K562 (cell line): Measurements from ENCODE around the gene DAB1. TPM values are rescaled to one million over a fixed set of nuclear protein-coding genes. Genes with fewer than 3 reads are reported as not detected.

Experiments
- ATAC-seq: fragments of 200-7000 bp; cut with Tn5 transposase; 3 replicates; pipeline ENCODE4 v1.9.1; 2020; ENCODE audit warnings: moderate library complexity
- BruUV-seq: library from RNA; stranded (reverse); fragments of 400-500 nt; replicated peaks from 2 replicates; lab custom pipeline; 2021; lab: Mats Ljungman, UMichigan
- CTCF ChIA-PET: fragments of 300-600 bp; formaldehyde crosslinking; extraction: SDS; loops from one replicate; lab custom pipeline; 2021; ENCODE audit warnings: low intra/inter-chr PET ratio; lab: Yijun Ruan, JAX
- POLR2A ChIA-PET: fragments of 300-600, 350-650 bp; sonication (Branson Sonifier 250); formaldehyde crosslinking; extraction: SDS; loops from one replicate; lab custom pipeline; 2021; ENCODE audit warnings: antibody characterized with exemption, inconsistent platforms; lab: Yijun Ruan, JAX
- DNase-seq, 4 experiments: peaks; one replicate each; pipeline versions ENCODE4 v3.0.0 to v3.0.0-alpha.2; 2011 to 2018; ENCODE audit warnings: low spot score in 3 of 4, mixed read lengths in 3 of 4; ENCODE audit errors: extremely low read depth in 1 of 4
- FAIRE-seq: peaks from 2 replicates; lab custom pipeline; 2011; peaks lifted over from hg19 to GRCh38; lab: Jason Lieb, UNC
- H2AFZ ChIP-seq: 2 replicates; pipeline ENCODE4 v1.6.0; 2011; ENCODE audit warnings: low read depth, low read length, control low read depth, inconsistent platforms
- H3K27ac ChIP-seq: fragments of 200-600 bp; 3 replicates; pipeline ENCODE4 v1.8.0; 2011; ENCODE audit warnings: low read depth, mild to moderate bottlenecking, control low read depth, inconsistent platforms, low read length, moderate library complexity, mixed read lengths; ENCODE audit errors: extremely low read depth
- H3K27me3 ChIP-seq, 2 experiments: fragments of 300-600 bp in 1 of 2; 2 replicates in 1 of 2; 3 replicates in 1 of 2; pipeline versions ENCODE4 v1.6.0 to v1.8.0; 2011; ENCODE audit warnings: inconsistent platforms in 2 of 2, low read length in 2 of 2, mild to moderate bottlenecking in 1 of 2, mixed read lengths in 1 of 2, moderate library complexity in 1 of 2; ENCODE audit not compliant: control insufficient read depth in 2 of 2, insufficient read depth in 2 of 2
- H3K36me3 ChIP-seq: fragments of 300-600 bp; 3 replicates; pipeline ENCODE4 v1.8.0; 2011; ENCODE audit warnings: mild to moderate bottlenecking, low read length, inconsistent platforms; ENCODE audit not compliant: control insufficient read depth, insufficient read depth
- H3K4me1 ChIP-seq, 2 experiments: fragments of 200-600 bp in 1 of 2; replicated peaks in 1 of 2; 2 replicates in 1 of 2; 3 replicates in 1 of 2; pipeline versions ENCODE4 v1.5.1 to v1.8.0; 2011; ENCODE audit warnings: inconsistent platforms in 2 of 2, low read length in 2 of 2, mild to moderate bottlenecking in 1 of 2, mixed read lengths in 1 of 2, moderate library complexity in 1 of 2; ENCODE audit not compliant: control insufficient read depth in 2 of 2, insufficient read depth in 2 of 2
- H3K4me2 ChIP-seq: 2 replicates; pipeline ENCODE4 v1.6.1; 2011; ENCODE audit warnings: low read length, control low read depth, inconsistent platforms, mixed read lengths; ENCODE audit not compliant: insufficient read depth
- H3K4me3 ChIP-seq: fragments of 200-600 bp; sonication (generic), shearing (Covaris generic); 2 replicates; pipeline ENCODE4 v1.5.1; 2016; ENCODE audit warnings: control low read depth, inconsistent platforms
- H3K79me2 ChIP-seq: fragments of 200-600 bp; 3 replicates; pipeline ENCODE4 v1.8.0; 2011; ENCODE audit warnings: low read length, inconsistent platforms; ENCODE audit not compliant: control insufficient read depth, insufficient read depth
- H3K9ac ChIP-seq, 2 experiments: 2 replicates each; pipeline versions ENCODE4 v1.6.0 to v1.6.1; 2011; ENCODE audit warnings: low read depth in 2 of 2, low read length in 2 of 2, control low read depth in 1 of 2, inconsistent platforms in 1 of 2, mild to moderate bottlenecking in 1 of 2, mixed read lengths in 1 of 2; ENCODE audit not compliant: insufficient read depth in 1 of 2
- H3K9me1 ChIP-seq: one replicate; pipeline ENCODE4 v1.6.0; 2011; ENCODE audit warnings: inconsistent platforms, mild to moderate bottlenecking, low read length, moderate library complexity; ENCODE audit not compliant: control insufficient read depth, insufficient read depth
- H3K9me3 ChIP-seq: replicated peaks from 2 replicates; pipeline ENCODE4 v1.5.1; 2011; ENCODE audit warnings: low read depth, low read length, inconsistent platforms; ENCODE audit not compliant: control insufficient read depth, insufficient read depth
- H4K20me1 ChIP-seq: replicated peaks from 2 replicates; pipeline ENCODE4 v1.6.1; 2011; ENCODE audit warnings: low read length, inconsistent platforms, mixed read lengths; ENCODE audit not compliant: control insufficient read depth, insufficient read depth
- CC2D1A ChIP-seq: fragments of 450-650 bp; IDR thresholded peaks from 2 replicates; pipeline ENCODE4 v1.6.1; 2017; ENCODE audit warnings: mild to moderate bottlenecking
- CTCF ChIP-seq, 3 experiments: IDR thresholded peaks in 2 of 3; conservative IDR thresholded peaks in 1 of 3; 2 replicates each; pipeline ENCODE4 v1.5.1; 2011 to 2012; ENCODE audit warnings: low read length in 3 of 3, mild to moderate bottlenecking in 3 of 3, control low read depth in 2 of 3, improper control_type of control experiment in 1 of 3, inconsistent platforms in 1 of 3, low read depth in 1 of 3, mixed read lengths in 1 of 3, moderate library complexity in 1 of 3; ENCODE audit not compliant: insufficient read depth in 2 of 3
- CXXC5 ChIP-seq: fragments of 250-450 bp; sonication (Bioruptor Pico); IDR thresholded peaks from 2 replicates; pipeline ENCODE4 v1.8.0; 2022; ENCODE audit warnings: inconsistent platforms, mild to moderate bottlenecking, moderate library complexity
- ELK1 ChIP-seq: sonication (generic); formaldehyde crosslinking; IDR thresholded peaks from 2 replicates; pipeline ENCODE4 v1.8.1; 2022; ENCODE audit warnings: missing genetic modification reagents
- GABPB2 ChIP-seq: fragments of 250-450 bp; sonication (Bioruptor Pico); conservative IDR thresholded peaks from 2 replicates; pipeline ENCODE4 v1.5.1; 2021; ENCODE audit warnings: mild to moderate bottlenecking
- GATAD2B ChIP-seq: fragments of 450-650 bp; IDR thresholded peaks from 2 replicates; pipeline ENCODE4 v1.6.1; 2017; ENCODE audit warnings: mild to moderate bottlenecking, borderline replicate concordance
- ID3 ChIP-seq, 2 experiments: fragments of 250-450 bp in 1 of 2; fragments of 450-650 bp in 1 of 2; sonication (Bioruptor Pico) in 1 of 2; IDR thresholded peaks; 2 replicates each; pipeline versions ENCODE4 v1.6.1 to v1.8.0; 2016 to 2021; ENCODE audit warnings: mild to moderate bottlenecking in 2 of 2, moderate library complexity in 2 of 2, missing compliant biosample characterization in 1 of 2, missing genetic modification characterization in 1 of 2
- JUNB ChIP-seq: fragments of 450-650 bp; formaldehyde crosslinking; conservative IDR thresholded peaks from 2 replicates; pipeline ENCODE4 v1.4.0; 2020; ENCODE audit warnings: mild to moderate bottlenecking
- MECOM ChIP-seq: fragments of 250-450 bp; sonication (Bioruptor Pico); IDR thresholded peaks from 2 replicates; pipeline ENCODE4 v1.8.0; 2022; ENCODE audit warnings: inconsistent platforms
- MIER1 ChIP-seq: fragments of 450-650 bp; IDR thresholded peaks from 2 replicates; pipeline ENCODE4 v1.6.1; 2016; ENCODE audit warnings: antibody characterized with exemption, mild to moderate bottlenecking, low read depth
- MNT ChIP-seq, 2 experiments: fragments of 450-650 bp; conservative IDR thresholded peaks; 2 replicates each; pipeline ENCODE4 v1.6.1; 2017; ENCODE audit warnings: mild to moderate bottlenecking in 2 of 2, moderate library complexity in 2 of 2
- RBM34 ChIP-seq: fragments of 200-400 bp; formaldehyde crosslinking; IDR thresholded peaks from 2 replicates; pipeline ENCODE4 v1.6.1; 2018; ENCODE audit warnings: low read length, borderline replicate concordance; ENCODE audit not compliant: insufficient read depth
- SIN3B ChIP-seq: fragments of 450-650 bp; IDR thresholded peaks from 2 replicates; pipeline ENCODE4 v1.6.1; 2017; ENCODE audit warnings: low read depth, mild to moderate bottlenecking, moderate library complexity
- SIX5 ChIP-seq, 2 experiments: IDR thresholded peaks; 2 replicates each; pipeline ENCODE4 v1.6.1; 2011; ENCODE audit warnings: low read length in 2 of 2, borderline replicate concordance in 1 of 2, low read depth in 1 of 2, mild to moderate bottlenecking in 1 of 2, moderate library complexity in 1 of 2; ENCODE audit not compliant: insufficient read depth in 1 of 2
- TBL1XR1 ChIP-seq, 2 experiments: IDR thresholded peaks; 2 replicates each; pipeline ENCODE4 v1.6.1; 2012; ENCODE audit warnings: improper control_type of control experiment in 2 of 2, low read length in 2 of 2, mild to moderate bottlenecking in 1 of 2
- ZFP30 ChIP-seq: fragments of 250-450 bp; sonication (Bioruptor Pico); IDR thresholded peaks from 2 replicates; pipeline ENCODE4 v1.8.0; 2022; ENCODE audit warnings: moderate library complexity, mild to moderate bottlenecking, inconsistent platforms, borderline replicate concordance
- ZNF354B ChIP-seq: fragments of 250-450 bp; sonication (Bioruptor Pico); IDR thresholded peaks from 2 replicates; pipeline ENCODE4 v1.4.0; 2020
- ZNF695 ChIP-seq: fragments of 450-650 bp; formaldehyde crosslinking; IDR thresholded peaks from 2 replicates; pipeline ENCODE4 v1.4.0; 2020; ENCODE audit warnings: mild to moderate bottlenecking, moderate library complexity
- WGBS: fragments of 100-300 bp; shearing (Covaris generic); methylation state at CpG from one replicate; pipeline ENCODE4 v1.1.6; 2016; ENCODE audit warnings: low coverage, mixed read lengths; ENCODE audit not compliant: insufficient coverage; ENCODE audit errors: missing lambda C conversion rate; 5-methylcytosine and 5-hydroxymethylcytosine counted together
- in situ Hi-C: fragments of 300-500 bp; cut with MboI; formaldehyde crosslinking; loops from 4 replicates; pipeline ENCODE4 v1.15.0; 2018; ENCODE audit warnings: inconsistent platforms, mixed read lengths
- intact Hi-C: fragments of 100-400 bp; cut with micrococcal nuclease; formaldehyde crosslinking; loops from 2 replicates; pipeline ENCODE4 v1.14.2; 2022
- polyA plus RNA-seq, 8 experiments: library from polyadenylated mRNA; depleted of rRNA in 4 of 8; stranded (reverse) in 5 of 8; unstranded in 3 of 8; fragments of >200 nt; fragmentation: Nextera tagmentation in 2 of 8; fragmentation: Illumina TruSeq in 1 of 8; extraction: Ambion mirVana in 2 of 8; extraction: Trizol in 1 of 8; gene quantifications; 2 replicates each; pipeline versions ENCODE4 v1.2.1 to v1.2.3, GENCODE V29; 2011 to 2014; ENCODE audit warnings: inconsistent platforms in 1 of 8, missing spikeins in 1 of 8
- total RNA-seq, 7 experiments: library from RNA; depleted of rRNA in 6 of 7; stranded (reverse); fragments of >200 nt in 6 of 7; fragmentation: Illumina TruSeq in 2 of 7; extraction: Trizol in 2 of 7; gene quantifications; 2 replicates each; pipeline versions ENCODE4 v1.2.1 to v1.2.3, GENCODE V29; 2011 to 2021; ENCODE audit warnings: low replicate concordance in 1 of 7

DAB1 gene
- total and polyA plus RNA-seq, 9 of the 15 experiments (the other 6 are each of a cell fraction or from before 2014, with no cell fraction given): not detected

GRCh38 chr1:57327946-57328345 is 95.9 kb downstream of the DAB1 start:
- intact Hi-C loops (no loop called here), in situ Hi-C loops (no loop called here)
- ATAC-seq (no peak), FAIRE-seq (no peak), DNase-seq (no peak)
- Histone ChIP-seq H3K9me1 (no peaks in the 10 kb centered on the region), H3K27me3 (peaks cover 0 to 4% of the 10 kb centered on the region in 2 experiments; a peak in 3 of 5 replicates), H3K4me2 (no peak overlapping the region), H3K27ac (no peak overlapping the region), H3K79me2 (no peaks in the 10 kb centered on the region), H4K20me1 (no peaks in the 10 kb centered on the region), H2AFZ (no peak overlapping the region), H3K9ac (no peak overlapping the region), H3K4me1 (no peaks in the 10 kb centered on the region), H3K4me3 (no peak overlapping the region), H3K9me3 (no peaks in the 10 kb centered on the region), H3K36me3 (no peaks in the 10 kb centered on the region)
- BruUV-seq: no TSS peak
- 0% methylated on average over 4 of the region's 4 CpGs for WGBS
- ChIA-PET POLR2A (no interaction called here), CTCF (no interaction called here)
- TF ChIP-seq GABPB2: no peak
- TF ChIP-seq GATAD2B: no peak
- TF ChIP-seq CXXC5 (CRISPR knock-in tag): no peak
- no peak for TF ChIP-seq JUNB
- TF ChIP-seq MNT (conservative IDR thresholded peaks at IDR 0.05): no peak
- TF ChIP-seq SIN3B: no peak
- no peak for TF ChIP-seq MECOM (CRISPR knock-in tag)
- no peak for TF ChIP-seq SIX5 (IDR thresholded peaks at IDR 0.05; ENCODE audit: borderline replicate concordance in 1 of 2, insufficient read depth in 1 of 2, low read depth in 1 of 2, low read length in 2 of 2)
- no peak for TF ChIP-seq CC2D1A
- no peak for TF ChIP-seq ZNF695 (CRISPR knock-in tag)
- TF ChIP-seq ELK1 (CRISPR knock-in tag): no peak
- TF ChIP-seq TBL1XR1 (IDR thresholded peaks at IDR 0.05; ENCODE audit: low read length in 2 of 2): no peak
- no peak for TF ChIP-seq RBM34
- no peak for TF ChIP-seq CTCF (IDR thresholded peaks at IDR 0.05 in 2 of 3, conservative IDR thresholded peaks at IDR 0.05 in 1 of 3; ENCODE audit: insufficient read depth in 2 of 3, low read depth in 1 of 3, low read length in 3 of 3)
- TF ChIP-seq ID3 (CRISPR knock-in tag; IDR thresholded peaks at IDR 0.05): no peak
- no peak for TF ChIP-seq ID3 (tag; IDR thresholded peaks at IDR 0.05)
- TF ChIP-seq ZNF354B (CRISPR knock-in tag): no peak
- TF ChIP-seq MIER1: no peak
- TF ChIP-seq ZFP30 (CRISPR knock-in tag): no peak
